VCaP (cell line): ENCODE results near the gene TMEM214.
A peak's percentile ranks its signal among the peaks of the same experiment; 100 is the strongest.

Experiments used
- H3K27ac ChIP-seq: fragments of 450-650 bp; 2 replicates; pipeline ENCODE4 v1.5.1; 2017
- TF ChIP-seq, protein P1 (sequence below): fragments of 450-650 bp; conservative IDR thresholded peaks from 2 replicates; pipeline ENCODE4 v1.5.1; 2017; ENCODE audit warnings: mild to moderate bottlenecking, moderate library complexity

The TMEM214 gene, protein sequence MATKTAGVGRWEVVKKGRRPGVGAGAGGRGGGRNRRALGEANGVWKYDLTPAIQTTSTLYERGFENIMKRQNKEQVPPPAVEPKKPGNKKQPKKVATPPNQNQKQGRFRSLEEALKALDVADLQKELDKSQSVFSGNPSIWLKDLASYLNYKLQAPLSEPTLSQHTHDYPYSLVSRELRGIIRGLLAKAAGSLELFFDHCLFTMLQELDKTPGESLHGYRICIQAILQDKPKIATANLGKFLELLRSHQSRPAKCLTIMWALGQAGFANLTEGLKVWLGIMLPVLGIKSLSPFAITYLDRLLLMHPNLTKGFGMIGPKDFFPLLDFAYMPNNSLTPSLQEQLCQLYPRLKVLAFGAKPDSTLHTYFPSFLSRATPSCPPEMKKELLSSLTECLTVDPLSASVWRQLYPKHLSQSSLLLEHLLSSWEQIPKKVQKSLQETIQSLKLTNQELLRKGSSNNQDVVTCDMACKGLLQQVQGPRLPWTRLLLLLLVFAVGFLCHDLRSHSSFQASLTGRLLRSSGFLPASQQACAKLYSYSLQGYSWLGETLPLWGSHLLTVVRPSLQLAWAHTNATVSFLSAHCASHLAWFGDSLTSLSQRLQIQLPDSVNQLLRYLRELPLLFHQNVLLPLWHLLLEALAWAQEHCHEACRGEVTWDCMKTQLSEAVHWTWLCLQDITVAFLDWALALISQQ

DNA sequence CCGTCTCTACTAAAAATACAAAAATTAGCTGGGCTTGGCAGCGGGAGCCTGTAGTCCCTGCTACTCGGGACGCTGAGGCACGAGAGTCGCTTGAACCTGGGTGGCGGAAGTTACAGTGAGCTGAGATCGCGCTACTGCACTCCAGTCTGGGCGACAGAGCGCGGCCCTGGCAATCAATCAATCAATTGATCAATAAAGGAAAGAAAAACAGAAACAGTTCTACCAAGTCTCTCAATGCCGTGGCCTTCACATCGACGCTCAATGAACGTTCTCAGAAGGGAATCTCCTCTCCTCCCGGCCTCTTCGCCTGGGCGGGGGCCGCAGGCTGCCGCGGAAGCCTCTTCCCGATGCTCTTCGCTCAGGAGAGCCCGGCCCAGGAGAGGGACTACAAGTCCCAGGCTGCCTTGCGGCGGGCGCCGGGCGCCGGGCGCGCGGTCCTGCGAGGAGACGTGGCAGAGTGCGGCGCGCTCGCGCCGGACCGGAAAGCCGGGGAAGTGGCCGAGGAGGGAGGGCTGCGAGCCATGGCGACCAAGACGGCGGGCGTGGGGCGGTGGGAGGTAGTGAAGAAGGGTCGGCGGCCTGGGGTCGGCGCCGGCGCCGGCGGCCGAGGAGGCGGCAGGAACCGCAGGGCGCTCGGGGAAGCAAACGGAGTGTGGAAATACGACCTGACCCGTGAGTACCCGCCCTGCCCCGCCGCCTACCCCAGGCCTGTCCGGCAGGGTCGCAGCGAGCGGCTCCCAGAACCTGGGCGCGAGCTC lies at the start of gene TMEM214:
Gene TMEM214, plus strand, starts transcription at position 471 of the 758 bp plus-strand sequence. Its CDS starts 51 bp downstream, at position 522.
- peak within 1 kb of the TSS; percentile 79; the same call in 1 of the 2 replicates for H3K27ac ChIP-seq
- TF ChIP-seq, protein P1, sequence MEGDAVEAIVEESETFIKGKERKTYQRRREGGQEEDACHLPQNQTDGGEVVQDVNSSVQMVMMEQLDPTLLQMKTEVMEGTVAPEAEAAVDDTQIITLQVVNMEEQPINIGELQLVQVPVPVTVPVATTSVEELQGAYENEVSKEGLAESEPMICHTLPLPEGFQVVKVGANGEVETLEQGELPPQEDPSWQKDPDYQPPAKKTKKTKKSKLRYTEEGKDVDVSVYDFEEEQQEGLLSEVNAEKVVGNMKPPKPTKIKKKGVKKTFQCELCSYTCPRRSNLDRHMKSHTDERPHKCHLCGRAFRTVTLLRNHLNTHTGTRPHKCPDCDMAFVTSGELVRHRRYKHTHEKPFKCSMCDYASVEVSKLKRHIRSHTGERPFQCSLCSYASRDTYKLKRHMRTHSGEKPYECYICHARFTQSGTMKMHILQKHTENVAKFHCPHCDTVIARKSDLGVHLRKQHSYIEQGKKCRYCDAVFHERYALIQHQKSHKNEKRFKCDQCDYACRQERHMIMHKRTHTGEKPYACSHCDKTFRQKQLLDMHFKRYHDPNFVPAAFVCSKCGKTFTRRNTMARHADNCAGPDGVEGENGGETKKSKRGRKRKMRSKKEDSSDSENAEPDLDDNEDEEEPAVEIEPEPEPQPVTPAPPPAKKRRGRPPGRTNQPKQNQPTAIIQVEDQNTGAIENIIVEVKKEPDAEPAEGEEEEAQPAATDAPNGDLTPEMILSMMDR: no peak

DNA sequence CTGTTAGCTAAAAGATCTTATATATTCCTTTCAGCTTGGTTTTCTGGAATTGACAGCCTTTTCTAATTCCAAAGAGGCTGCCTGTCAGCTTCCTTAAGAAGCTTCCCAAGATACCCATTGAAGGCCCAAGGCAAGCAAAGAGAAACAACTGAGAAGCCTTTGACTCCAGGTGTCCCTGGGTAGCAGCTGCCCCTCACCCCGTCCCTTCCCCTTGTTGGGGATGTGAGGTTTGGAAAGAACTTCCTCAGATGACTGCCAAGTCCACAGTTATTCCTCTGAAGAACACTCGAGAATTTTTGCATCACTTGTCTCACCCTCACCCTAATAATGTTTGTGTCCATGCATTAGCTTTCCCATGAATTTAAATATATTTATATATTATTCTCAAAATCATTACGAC lies 49.0 kb upstream of the TMEM214 start:
- peak overlapping the region; percentile 92 for H3K27ac ChIP-seq
- TF ChIP-seq, protein P1: no peak

DNA sequence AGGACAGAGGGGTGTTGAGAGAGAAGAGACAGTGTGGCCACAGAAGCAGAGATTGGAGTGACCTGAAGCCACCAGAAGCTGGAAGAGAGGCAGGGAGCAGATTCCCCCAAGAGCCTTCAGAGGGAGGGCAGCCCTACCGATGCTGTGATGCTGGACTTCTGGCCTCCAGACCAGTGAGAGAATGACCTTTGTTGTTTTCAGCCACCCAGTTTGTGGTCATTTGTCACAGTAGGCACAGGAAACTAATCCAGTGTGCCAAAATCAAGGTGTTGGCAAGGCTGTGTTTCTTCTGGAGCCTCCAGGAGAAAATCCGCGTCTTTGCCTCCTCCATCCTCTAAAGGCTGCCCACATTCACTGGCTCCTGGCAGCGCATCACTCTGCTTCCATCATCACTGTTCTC lies 47.0 kb upstream of the TMEM214 start:
- TF ChIP-seq, protein P1: no peak
- no peak overlapping the region for H3K27ac ChIP-seq

DNA sequence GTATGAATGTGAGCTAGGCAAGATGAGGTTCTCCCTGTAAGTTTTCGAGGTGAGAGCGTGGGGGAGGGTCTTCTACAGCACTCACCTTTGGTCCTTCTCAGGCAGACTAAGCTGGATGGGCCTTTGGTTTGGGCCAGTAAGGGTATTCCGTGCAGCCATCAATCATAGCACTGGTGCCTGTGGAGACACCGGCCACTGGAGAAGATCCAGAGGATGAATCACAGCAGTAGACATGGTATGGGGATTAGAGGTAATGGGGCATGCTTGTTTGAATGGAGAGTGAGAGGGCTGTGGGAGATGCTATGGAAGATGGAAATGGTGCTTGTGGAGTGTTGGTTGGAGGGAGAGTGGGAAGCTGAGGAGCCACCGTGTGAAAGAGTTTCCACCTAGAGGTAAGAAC lies 46.2 kb upstream of the TMEM214 start:
- H3K27ac ChIP-seq: no peak overlapping the region
- TF ChIP-seq, protein P1: no peak

DNA sequence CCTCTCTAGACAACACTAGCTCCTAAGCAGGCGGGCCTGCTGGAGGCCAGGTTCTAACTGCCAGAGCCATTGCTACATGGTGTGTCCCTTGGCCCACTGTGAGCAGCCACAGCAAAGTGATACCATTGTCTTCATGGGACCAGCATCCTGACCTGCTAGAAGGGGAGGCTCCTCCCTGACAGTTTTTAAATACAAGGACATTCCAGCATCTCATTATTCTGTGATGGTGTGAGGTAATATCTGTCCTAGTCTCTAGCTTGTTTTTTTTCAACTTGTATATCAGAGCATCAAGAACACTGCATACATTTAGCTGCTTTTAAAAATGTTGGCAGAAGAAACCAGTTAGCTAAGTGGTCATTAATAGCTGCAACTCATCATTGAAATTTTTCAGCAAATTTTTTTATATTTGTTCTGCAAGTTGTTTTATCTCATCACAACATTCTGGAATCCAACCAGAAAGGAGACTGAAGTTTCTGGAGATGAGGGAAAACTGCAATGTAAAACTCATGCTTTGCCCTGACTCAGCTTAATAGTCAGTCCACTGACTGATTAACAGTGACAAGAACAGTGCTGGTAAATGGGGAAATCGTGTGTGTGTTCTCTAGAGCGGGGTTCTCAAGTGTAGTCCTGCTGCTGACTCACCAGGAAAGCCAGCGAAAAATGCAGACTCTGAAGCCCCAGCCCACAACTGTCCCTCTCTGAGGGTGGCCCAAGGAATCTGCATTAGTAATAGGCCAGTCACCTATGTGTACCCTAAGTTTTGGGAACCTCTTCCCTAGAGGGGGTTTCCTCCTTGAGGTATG lies 44.5 kb upstream of the TMEM214 start:
- no peak overlapping the region for H3K27ac ChIP-seq
- TF ChIP-seq, protein P1: no peak

DNA sequence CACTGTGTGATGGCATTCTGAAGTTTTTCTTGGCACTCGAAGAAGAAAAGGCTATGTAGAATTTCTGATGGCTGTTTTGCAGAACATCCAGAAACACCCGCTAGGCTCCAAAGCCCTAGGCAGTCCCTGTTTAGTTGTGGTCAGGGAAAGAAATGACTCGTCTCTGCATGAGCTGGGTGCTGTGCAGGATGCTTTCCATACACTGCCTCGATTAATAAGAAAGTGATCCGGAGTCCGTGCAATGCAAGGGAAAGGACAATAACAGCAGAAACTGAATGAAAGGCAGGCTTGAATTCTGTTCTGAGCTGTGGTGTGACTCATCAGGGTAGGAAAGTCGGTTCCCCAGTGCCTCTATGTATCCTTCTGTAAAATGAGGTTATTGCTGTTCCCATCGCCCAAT lies 43.6 kb upstream of the TMEM214 start:
- no peak overlapping the region for H3K27ac ChIP-seq
- TF ChIP-seq, protein P1: no peak
